ENCODE data around the gene CHCHD6. TPM values are rescaled to one million over a fixed set of nuclear protein-coding genes. Genes with fewer than 3 reads are reported as not detected.

CHCHD6 gene
- total RNA-seq, 1 experiment from 2014 or later = 40.9 TPM

DNA sequence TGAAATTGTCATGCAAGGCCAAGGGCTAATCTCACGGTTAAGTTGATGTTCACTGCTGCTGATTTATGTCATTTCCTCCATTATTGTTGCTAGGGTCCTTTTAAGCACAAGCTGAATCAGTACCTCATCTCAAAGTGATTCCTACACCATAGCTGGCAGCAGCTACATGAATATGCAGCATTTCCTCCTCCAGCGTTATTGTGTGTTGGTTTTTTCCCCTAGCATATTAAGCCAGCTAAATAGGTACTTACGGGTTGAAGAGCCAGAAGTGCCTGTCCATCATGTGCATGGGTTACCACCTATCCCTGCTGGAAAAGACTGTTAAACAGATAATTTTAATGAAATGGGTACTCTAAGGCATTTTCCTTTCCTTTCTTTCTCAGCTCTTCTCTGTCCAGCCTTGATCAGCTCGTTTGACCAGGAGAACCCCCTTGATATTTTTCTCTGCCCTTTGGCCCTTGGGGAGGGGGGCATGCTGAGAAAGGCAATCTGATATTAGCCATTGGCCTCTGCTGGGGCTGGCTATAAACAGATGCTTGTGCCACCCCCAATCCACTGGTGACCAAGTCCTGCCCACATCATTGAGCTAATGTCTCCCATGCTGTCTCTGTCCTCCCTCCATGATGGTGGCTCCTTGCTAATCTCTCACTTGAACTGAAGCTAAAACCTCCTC lies 163.3 kb downstream of the CHCHD6 start (continued):
- TF ChIP-seq PREB (CRISPR knock-in tag; IDR thresholded peaks at IDR 0.05; ENCODE audit: borderline replicate concordance) = no peak
- no peak for TF ChIP-seq RELA (CRISPR knock-in tag; IDR thresholded peaks at IDR 0.05; ENCODE audit: borderline replicate concordance)
- TF ChIP-seq, protein P1, sequence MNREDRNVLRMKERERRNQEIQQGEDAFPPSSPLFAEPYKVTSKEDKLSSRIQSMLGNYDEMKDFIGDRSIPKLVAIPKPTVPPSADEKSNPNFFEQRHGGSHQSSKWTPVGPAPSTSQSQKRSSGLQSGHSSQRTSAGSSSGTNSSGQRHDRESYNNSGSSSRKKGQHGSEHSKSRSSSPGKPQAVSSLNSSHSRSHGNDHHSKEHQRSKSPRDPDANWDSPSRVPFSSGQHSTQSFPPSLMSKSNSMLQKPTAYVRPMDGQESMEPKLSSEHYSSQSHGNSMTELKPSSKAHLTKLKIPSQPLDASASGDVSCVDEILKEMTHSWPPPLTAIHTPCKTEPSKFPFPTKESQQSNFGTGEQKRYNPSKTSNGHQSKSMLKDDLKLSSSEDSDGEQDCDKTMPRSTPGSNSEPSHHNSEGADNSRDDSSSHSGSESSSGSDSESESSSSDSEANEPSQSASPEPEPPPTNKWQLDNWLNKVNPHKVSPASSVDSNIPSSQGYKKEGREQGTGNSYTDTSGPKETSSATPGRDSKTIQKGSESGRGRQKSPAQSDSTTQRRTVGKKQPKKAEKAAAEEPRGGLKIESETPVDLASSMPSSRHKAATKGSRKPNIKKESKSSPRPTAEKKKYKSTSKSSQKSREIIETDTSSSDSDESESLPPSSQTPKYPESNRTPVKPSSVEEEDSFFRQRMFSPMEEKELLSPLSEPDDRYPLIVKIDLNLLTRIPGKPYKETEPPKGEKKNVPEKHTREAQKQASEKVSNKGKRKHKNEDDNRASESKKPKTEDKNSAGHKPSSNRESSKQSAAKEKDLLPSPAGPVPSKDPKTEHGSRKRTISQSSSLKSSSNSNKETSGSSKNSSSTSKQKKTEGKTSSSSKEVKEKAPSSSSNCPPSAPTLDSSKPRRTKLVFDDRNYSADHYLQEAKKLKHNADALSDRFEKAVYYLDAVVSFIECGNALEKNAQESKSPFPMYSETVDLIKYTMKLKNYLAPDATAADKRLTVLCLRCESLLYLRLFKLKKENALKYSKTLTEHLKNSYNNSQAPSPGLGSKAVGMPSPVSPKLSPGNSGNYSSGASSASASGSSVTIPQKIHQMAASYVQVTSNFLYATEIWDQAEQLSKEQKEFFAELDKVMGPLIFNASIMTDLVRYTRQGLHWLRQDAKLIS (CRISPR knock-in tag; IDR thresholded peaks at IDR 0.05; ENCODE audit: borderline replicate concordance) = no peak
- TF ChIP-seq ETV6 (CRISPR knock-in tag; IDR thresholded peaks at IDR 0.05) = no peak
- TF ChIP-seq MLX (CRISPR knock-in tag; IDR thresholded peaks at IDR 0.05) = no peak
- TF ChIP-seq JAZF1 (CRISPR knock-in tag; IDR thresholded peaks at IDR 0.05) = no peak
- TF ChIP-seq ZNF512 (CRISPR knock-in tag; IDR thresholded peaks at IDR 0.05; ENCODE audit: borderline replicate concordance) = no peak
- TF ChIP-seq ZNF121 (CRISPR knock-in tag; IDR thresholded peaks at IDR 0.05) = no peak
- TF ChIP-seq, protein P2, sequence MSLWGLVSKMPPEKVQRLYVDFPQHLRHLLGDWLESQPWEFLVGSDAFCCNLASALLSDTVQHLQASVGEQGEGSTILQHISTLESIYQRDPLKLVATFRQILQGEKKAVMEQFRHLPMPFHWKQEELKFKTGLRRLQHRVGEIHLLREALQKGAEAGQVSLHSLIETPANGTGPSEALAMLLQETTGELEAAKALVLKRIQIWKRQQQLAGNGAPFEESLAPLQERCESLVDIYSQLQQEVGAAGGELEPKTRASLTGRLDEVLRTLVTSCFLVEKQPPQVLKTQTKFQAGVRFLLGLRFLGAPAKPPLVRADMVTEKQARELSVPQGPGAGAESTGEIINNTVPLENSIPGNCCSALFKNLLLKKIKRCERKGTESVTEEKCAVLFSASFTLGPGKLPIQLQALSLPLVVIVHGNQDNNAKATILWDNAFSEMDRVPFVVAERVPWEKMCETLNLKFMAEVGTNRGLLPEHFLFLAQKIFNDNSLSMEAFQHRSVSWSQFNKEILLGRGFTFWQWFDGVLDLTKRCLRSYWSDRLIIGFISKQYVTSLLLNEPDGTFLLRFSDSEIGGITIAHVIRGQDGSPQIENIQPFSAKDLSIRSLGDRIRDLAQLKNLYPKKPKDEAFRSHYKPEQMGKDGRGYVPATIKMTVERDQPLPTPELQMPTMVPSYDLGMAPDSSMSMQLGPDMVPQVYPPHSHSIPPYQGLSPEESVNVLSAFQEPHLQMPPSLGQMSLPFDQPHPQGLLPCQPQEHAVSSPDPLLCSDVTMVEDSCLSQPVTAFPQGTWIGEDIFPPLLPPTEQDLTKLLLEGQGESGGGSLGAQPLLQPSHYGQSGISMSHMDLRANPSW (CRISPR knock-in tag; conservative IDR thresholded peaks at IDR 0.05; ENCODE audit: low read depth) = no peak
- TF ChIP-seq CBFB (CRISPR knock-in tag; IDR thresholded peaks at IDR 0.05; ENCODE audit: low read depth) = no peak

DNA sequence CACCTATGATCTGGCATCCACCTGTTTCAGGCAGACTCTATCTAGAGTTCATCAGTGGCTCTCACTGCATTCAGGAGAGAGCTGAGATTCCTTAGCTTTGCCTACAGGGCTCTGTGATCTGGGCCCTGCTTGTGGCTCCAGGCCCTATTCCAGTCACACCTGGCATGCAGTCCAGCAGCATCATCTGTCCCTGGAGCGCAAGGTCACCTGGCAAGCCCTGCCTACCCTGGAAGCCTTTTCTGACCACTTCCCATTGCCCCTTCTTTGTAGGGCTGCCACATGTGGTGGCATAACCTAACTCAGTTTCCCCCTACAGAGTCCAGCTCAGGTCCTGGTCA lies 163.8 kb downstream of the CHCHD6 start:
- H3K27ac Mint-ChIP-seq = no peak overlapping the region
- H3K27me3 Mint-ChIP-seq (ENCODE audit: low read depth) = peaks cover 2% of the 10 kb centered on the region; the same call in 1 of the 2 replicates
- H3K9me3 Mint-ChIP-seq = peaks cover 7% of the 10 kb centered on the region
- ATAC-seq (no peak), DNase-seq (ENCODE audit: low spot score) (no peak)
- ChIA-PET POLR2A (no interaction called here), CTCF (no interaction called here)
- H3K4me1 Mint-ChIP-seq = 0 out of 2 replicates have a peak, but pooled peaks cover 3% of the 10 kb centered on the region
- no peak for TF ChIP-seq KAT7 (CRISPR knock-in tag; IDR thresholded peaks at IDR 0.05; ENCODE audit: borderline replicate concordance)
- no peak for TF ChIP-seq ZBTB21 (CRISPR knock-in tag; IDR thresholded peaks at IDR 0.05; ENCODE audit: borderline replicate concordance)
- no peak for TF ChIP-seq FOXJ3 (CRISPR knock-in tag; IDR thresholded peaks at IDR 0.05; ENCODE audit: borderline replicate concordance)
- TF ChIP-seq CTCF (IDR thresholded peaks at IDR 0.05) = no peak
- TF ChIP-seq SMAD3 (CRISPR knock-in tag; IDR thresholded peaks at IDR 0.05; ENCODE audit: borderline replicate concordance) = no peak
- no peak for TF ChIP-seq JUN (CRISPR knock-in tag; IDR thresholded peaks at IDR 0.05)
- TF ChIP-seq GRHL2 (CRISPR knock-in tag; IDR thresholded peaks at IDR 0.05; ENCODE audit: insufficient replicate concordance, severe bottlenecking) = no peak
- no peak overlapping the region for H3K4me3 Mint-ChIP-seq
- peaks cover 8% of the 10 kb centered on the region for H3K36me3 Mint-ChIP-seq

All from WTC11 (cell line).